RWPE2 (cell line): ENCODE results near the gene CCDC57.
"Not testable (repeated sequence)": the region's sequence is repeated elsewhere in the genome, so short reads cannot be mapped to it uniquely, and the experiment has no call there.

Source experiments
- ATAC-seq: fragments of 200-7000 bp; cut with Tn5 transposase; 3 replicates; pipeline ENCODE4 v1.9.1; 2021; ENCODE audit warnings: low read depth
- DNase-seq: peaks from one replicate; pipeline ENCODE4 v3.0.0-alpha.2; 2020; ENCODE audit warnings: low spot score
- H3K27ac ChIP-seq: fragments of 450-650 bp; 2 replicates; pipeline ENCODE4 v1.5.1; 2017; ENCODE audit warnings: mild to moderate bottlenecking; ENCODE audit not compliant: poor library complexity, severe bottlenecking
- H3K27me3 ChIP-seq: fragments of 250-450 bp; sonication (Bioruptor Pico); 2 replicates; pipeline ENCODE4 v1.5.1; 2021; ENCODE audit warnings: mild to moderate bottlenecking, moderate library complexity; ENCODE audit not compliant: insufficient read depth, poor library complexity, severe bottlenecking
- H3K36me3 ChIP-seq: fragments of 250-450 bp; sonication (Bioruptor Pico); 2 replicates; pipeline ENCODE4 v1.5.1; 2020; ENCODE audit warnings: low read depth, mild to moderate bottlenecking, moderate library complexity
- H3K4me1 ChIP-seq: fragments of 250-450 bp; sonication (Bioruptor Pico); 2 replicates; pipeline ENCODE4 v1.5.1; 2021; ENCODE audit warnings: mild to moderate bottlenecking, moderate library complexity; ENCODE audit not compliant: insufficient read depth, poor library complexity, severe bottlenecking
- H3K4me3 ChIP-seq: fragments of 250-450 bp; sonication (Bioruptor Pico); 2 replicates; pipeline ENCODE4 v1.5.1; 2021; ENCODE audit warnings: mild to moderate bottlenecking, moderate library complexity; ENCODE audit not compliant: severe bottlenecking
- H3K9me3 ChIP-seq: fragments of 250-450 bp; sonication (Bioruptor Pico); 2 replicates; pipeline ENCODE4 v1.5.1; 2021; ENCODE audit warnings: mild to moderate bottlenecking, moderate library complexity; ENCODE audit not compliant: severe bottlenecking
- CTCF ChIP-seq: fragments of 450-650 bp; IDR thresholded peaks from one replicate; pipeline ENCODE4 v1.5.1; 2017; ENCODE audit warnings: mild to moderate bottlenecking, moderate library complexity; ENCODE audit not compliant: poor library complexity, severe bottlenecking

CCDC57 gene

GRCh38 chr17:82193520-82194220, 19.0 kb downstream of the CCDC57 start:
- H3K9me3 ChIP-seq: no peaks in the 10 kb centered on the region
- no peak for DNase-seq
- no peak for ATAC-seq
- no peak overlapping the region for H3K27ac ChIP-seq
- H3K36me3 ChIP-seq: peaks cover 50% of the 10 kb centered on the region
- no peaks in the 10 kb centered on the region for H3K27me3 ChIP-seq
- H3K4me3 ChIP-seq: no peak overlapping the region
- no peaks in the 10 kb centered on the region for H3K4me1 ChIP-seq
- no peak for TF ChIP-seq CTCF

- not testable (repeated sequence) for H3K4me3 ChIP-seq, H3K4me1 ChIP-seq, H3K9me3 ChIP-seq, DNase-seq, ATAC-seq, H3K27ac ChIP-seq, H3K27me3 ChIP-seq
- peaks cover 46% of the 10 kb centered on the region for H3K36me3 ChIP-seq
Observed at GRCh38 chr17:82193050-82193449, 19.6 kb downstream of the CCDC57 start.

- ATAC-seq: no peak
- H3K4me3 ChIP-seq: no peak overlapping the region
- no peaks in the 10 kb centered on the region for H3K27me3 ChIP-seq
- TF ChIP-seq CTCF: no peak
- peaks cover 29% of the 10 kb centered on the region for H3K36me3 ChIP-seq
- H3K9me3 ChIP-seq: no peaks in the 10 kb centered on the region
- no peak for DNase-seq
- no peaks in the 10 kb centered on the region for H3K4me1 ChIP-seq
- no peak overlapping the region for H3K27ac ChIP-seq
Observed at GRCh38 chr17:82188001-82188961, 24.4 kb downstream of the CCDC57 start.

- H3K36me3 ChIP-seq: peaks cover 31% of the 10 kb centered on the region
- H3K4me1 ChIP-seq: no peaks in the 10 kb centered on the region
- no peak overlapping the region for H3K4me3 ChIP-seq
- H3K9me3 ChIP-seq: no peaks in the 10 kb centered on the region
- TF ChIP-seq CTCF: no peak
- no peak overlapping the region for H3K27ac ChIP-seq
- ATAC-seq (no peak), DNase-seq (no peak)
- H3K27me3 ChIP-seq: no peaks in the 10 kb centered on the region
Observed at GRCh38 chr17:82187500-82187899, 25.1 kb downstream of the CCDC57 start.

- Histone ChIP-seq H3K27me3 (no peaks in the 10 kb centered on the region), H3K4me1 (no peaks in the 10 kb centered on the region), H3K36me3 (peaks cover 37% of the 10 kb centered on the region), H3K4me3 (no peak overlapping the region), H3K9me3 (no peaks in the 10 kb centered on the region), H3K27ac (no peak overlapping the region)
- no peak for ATAC-seq
- no peak for DNase-seq
- no peak for TF ChIP-seq CTCF
Observed at GRCh38 chr17:82186221-82186620, 26.4 kb downstream of the CCDC57 start.
